Measurements from ENCODE around the gene CFHR5.
"Not testable (repeated sequence)": the region's sequence is repeated elsewhere in the genome, so short reads cannot be mapped to it uniquely, and the experiment has no call there.

CFHR5 gene

DNA sequence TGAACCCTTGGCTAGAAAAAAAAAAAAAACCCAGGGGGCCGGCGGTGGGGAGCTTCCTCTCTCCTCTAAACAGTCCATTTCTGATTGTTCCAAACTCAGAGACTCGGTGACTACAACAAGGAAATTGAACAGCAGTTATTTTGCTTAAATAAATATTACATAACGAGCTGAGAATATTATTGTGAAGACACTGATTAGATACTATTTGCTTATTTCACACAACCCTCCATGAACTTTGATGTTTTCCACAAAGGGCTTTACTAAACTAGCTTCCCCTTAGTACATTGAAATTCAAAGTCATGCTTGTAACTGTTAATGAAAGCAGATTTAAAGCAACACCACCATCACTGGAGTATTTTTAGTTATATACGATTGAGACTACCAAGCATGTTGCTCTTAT is at the start of gene CFHR5:
CFHR5 (plus strand) TSS at position 279 of the 400 bp plus-strand sequence; CDS start at position 388, 109 bp downstream.
- DNase-seq: no peak

GRCh38 chr1:196932853-196933252 is 44.5 kb upstream of the CFHR5 start:
- DNase-seq: not testable (repeated sequence)

- no peak for DNase-seq
These were observed 43.7 kb upstream of the CFHR5 start for GRCh38 chr1:196933531-196934189.

- not testable (repeated sequence) for DNase-seq
These were observed 35.9 kb upstream of the CFHR5 start for GRCh38 chr1:196941474-196941873.

GRCh38 chr1:196943568-196943967 is 33.8 kb upstream of the CFHR5 start, which contains the start of gene CFHR2:
Gene CFHR2 (plus strand): TSS chr1:196943738. CDS start chr1:196943881, 143 bp downstream.
- not testable (repeated sequence) for DNase-seq

DNA sequence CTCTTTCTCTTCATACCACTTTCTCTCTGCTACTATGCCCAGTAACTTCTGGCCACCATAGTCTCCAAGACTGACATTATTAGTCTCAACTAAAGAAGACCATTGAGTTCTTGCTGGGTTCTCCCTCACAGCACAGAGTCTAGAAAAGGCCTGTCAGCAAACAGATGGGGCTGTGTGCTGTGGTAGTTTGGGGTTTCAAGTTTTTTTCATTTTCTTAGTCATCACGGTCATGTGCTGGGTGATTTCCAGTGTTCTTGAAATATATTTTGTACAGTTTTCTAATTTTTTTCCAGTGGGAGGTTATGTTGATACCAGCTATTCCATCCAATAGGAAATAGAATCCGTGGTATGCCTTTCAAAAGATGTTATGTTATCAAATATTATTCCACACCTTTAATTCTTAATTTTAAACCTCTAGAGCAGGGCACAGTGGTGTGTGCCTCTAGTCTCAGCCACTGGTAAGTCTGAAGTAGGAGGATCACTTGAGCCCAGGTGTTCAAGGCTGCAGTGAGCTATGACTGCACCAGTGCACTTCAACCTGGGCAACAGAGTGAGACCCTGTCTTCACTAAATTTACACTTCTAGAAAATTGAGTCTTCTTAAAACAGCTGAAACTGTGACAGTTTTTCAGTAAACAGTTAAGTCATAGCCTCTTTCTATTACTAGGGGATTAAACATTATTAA is 25.5 kb upstream of the CFHR5 start:
- DNase-seq: no peak

DNA sequence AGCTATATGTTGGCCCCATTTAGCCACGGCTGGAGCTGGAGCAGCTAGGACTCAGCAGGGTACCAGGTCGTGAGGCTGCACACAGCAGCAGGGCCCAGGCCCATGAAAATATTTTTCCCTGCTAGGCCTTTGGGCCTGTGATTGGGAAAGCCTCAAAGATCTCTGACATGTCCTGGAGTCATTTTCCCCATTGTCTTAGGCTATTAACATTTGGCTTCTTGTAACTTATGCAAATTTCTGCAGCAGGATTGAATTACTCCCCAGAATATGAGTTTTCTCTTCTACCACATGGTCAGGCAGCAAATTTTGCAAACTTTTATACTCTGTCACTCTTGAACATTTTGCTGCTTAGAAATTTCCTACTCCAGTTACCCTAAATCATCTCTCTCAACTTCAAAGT is 22.6 kb upstream of the CFHR5 start:
- DNase-seq: no peak

- DNase-seq: no peak
These were observed 21.4 kb upstream of the CFHR5 start for GRCh38 chr1:196955926-196956325.

DNA sequence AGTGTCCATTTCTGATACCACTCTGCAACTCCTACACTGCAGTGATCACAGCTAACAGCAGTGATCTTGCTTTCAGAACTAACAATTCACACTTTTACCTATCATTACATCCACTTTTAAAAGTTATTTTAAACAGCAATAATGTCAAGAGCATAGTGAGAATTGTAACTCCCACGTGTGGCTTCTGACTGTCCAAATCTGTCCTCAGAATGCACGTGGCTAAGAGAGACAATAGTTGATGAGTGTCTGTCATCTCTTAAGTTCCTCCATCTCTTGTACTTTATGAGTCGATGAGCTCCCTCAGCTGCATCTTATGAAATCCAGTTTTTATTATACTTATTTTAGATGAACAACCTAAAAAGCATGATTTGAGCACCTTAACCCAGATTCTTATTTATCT is 16.5 kb upstream of the CFHR5 start:
- no peak for DNase-seq

GRCh38 chr1:196970182-196970581 is 7.2 kb upstream of the CFHR5 start:
- DNase-seq: no peak

- no peak for DNase-seq
These were observed 1.1 kb upstream of the CFHR5 start for GRCh38 chr1:196976278-196976677.

GRCh38 chr1:196980859-196981258 is 3.5 kb downstream of the CFHR5 start:
- DNase-seq: no peak

GRCh38 chr1:196982247-196982646 is 4.9 kb downstream of the CFHR5 start:
- DNase-seq: not testable (repeated sequence)

GRCh38 chr1:196991919-196992651 is 14.7 kb downstream of the CFHR5 start:
- DNase-seq: not testable (repeated sequence)

- DNase-seq: no peak
These were observed 16.6 kb downstream of the CFHR5 start for GRCh38 chr1:196993916-196994315.

GRCh38 chr1:196997423-196997822 is 20.1 kb downstream of the CFHR5 start:
- peak; percentile 60 for DNase-seq

- DNase-seq: no peak
These were observed 24.5 kb downstream of the CFHR5 start for GRCh38 chr1:197001828-197002227.

GRCh38 chr1:197003132-197003531 is 25.8 kb downstream of the CFHR5 start:
- no peak for DNase-seq

DNA sequence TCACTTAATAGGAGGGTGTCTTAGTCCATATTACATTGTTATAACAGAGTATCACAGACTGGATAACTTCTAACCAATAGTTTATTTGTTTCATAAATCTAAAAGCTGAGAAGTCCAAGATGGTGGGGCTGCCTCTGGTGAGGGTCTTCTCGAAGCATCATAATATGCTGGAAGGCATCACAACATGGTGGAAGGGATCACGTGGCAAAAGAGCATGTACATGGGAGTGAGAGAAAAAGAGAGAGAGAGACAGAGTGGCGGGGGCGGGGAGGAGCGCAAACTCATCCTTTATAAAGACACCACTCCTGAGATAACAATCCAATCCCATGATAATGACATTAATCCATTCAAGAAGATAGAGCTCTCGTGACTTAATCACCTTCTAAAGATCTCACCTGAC is 31.5 kb downstream of the CFHR5 start:
- DNase-seq: no peak

DNA sequence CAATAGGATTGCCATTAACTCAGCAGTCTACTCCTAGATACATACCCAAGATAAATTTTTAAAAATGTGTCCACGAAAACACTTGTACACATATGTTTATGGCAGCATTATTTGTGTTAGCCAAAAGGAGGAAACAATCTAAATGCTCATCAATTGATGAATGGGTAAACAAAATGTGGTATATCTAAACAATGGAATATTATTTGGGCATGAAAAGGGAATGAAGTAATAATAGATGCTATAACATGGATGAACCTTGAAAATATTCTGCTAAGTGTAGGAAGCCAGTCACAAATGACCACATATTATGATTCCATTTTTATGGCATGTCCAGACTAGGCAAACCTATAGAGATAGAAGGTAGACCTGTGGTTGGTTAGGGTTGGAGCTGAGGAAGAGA is 34.3 kb downstream of the CFHR5 start:
- DNase-seq: no peak

DNA sequence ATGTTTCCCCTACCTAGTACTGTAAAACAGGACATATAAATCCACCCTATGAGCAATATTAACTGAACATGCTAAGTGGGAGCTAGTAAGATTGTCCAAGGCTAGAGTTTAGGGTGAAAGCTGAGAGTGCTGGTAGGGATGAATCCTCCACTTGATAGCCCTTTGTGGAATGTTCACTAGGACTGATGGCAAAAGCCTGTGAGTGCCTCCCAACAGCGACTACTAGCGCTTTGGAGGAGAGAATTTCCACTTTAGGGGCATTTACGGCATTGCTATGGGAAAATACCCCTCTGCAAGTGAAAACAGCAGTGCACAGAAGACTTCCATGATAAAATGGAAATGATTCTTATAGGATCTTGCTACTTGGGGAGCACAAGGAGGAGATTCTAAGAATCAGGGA is 35.9 kb downstream of the CFHR5 start:
- DNase-seq: no peak

DNA sequence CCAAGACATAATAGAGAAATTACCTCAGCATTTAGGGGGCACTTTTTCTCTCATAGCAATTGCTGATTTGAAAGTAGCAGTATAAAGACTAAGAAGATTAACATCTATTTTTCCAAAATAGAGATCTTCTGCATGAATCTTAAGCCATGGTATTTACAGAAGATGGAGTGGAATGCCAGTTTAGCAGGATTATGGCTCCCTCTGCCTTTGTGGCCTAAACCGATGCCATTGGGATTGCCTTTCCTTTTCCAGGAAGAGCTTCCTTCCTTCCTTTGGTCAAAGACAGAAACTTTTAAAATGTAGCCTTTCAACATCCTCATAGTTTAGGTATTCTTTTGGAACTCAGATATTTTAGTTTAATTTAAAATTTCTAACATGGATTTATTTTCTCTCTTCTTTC is 39.4 kb downstream of the CFHR5 start:
- DNase-seq: no peak

DNA sequence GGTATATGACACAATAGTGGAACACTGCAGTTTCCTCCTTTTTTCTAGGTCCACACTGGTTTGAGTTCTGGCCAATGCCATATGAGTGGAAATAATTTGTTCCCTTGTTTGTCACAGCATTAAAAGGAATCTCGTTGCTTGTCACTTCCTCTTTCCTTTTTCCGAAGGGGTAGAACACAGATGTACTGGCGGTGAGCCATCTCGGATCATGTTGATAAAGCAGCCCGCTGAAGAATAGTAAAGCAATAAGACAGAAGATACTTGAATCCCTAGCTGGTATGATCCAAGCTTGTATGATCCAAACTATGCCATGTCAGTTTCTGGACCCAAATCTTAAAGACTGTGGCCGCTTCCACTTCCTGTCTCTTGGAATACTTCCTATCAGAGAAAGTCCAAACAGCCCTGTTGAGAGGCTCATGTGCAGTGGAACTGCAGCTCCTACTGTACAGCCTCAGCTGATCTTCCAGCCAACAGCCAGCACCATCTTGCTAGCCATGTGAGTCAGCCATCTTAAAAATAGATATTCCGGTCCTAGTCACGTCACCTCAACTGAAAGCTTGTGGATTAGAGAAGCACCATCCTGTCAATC is 40.3 kb downstream of the CFHR5 start:
- no peak for DNase-seq
